ENCODE data around the gene SORCS1.

SORCS1 gene

DNA sequence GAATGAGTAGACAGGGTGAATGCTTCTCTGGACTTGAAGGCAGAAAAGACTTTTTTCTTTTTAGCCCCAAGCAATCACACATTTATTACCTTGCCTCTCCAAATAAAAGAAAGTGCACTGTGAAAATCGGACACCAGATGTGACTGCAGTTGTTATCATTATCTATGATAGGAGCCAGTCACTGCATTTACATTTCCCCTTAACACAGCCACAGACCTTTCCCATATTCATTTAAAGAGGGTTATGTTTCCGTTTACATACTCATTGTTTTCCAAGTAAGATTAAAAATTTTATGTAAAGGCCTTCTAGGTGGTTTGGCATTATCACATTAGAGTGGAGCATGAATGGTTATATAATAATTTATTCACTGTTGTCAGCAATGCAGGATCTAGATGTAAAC lies 586.8 kb downstream of the SORCS1 start:
- Histone ChIP-seq H3K27ac (ENCODE audit: low read length) (no peak overlapping the region), H3K4me1 (ENCODE audit: control insufficient read depth, low read depth, low read length) (peaks cover 14% of the 10 kb centered on the region), H3K36me3 (ENCODE audit: control insufficient read depth, low read depth, low read length) (no peaks in the 10 kb centered on the region), H3K4me3 (ENCODE audit: low read length) (no peak overlapping the region), H3K27me3 (ENCODE audit: control insufficient read depth, insufficient read depth, low read length) (no peaks in the 10 kb centered on the region), H3K9ac (ENCODE audit: low read length) (no peak overlapping the region), H3K9me3 (ENCODE audit: control insufficient read depth, low read depth, low read length) (no peaks in the 10 kb centered on the region)

DNA sequence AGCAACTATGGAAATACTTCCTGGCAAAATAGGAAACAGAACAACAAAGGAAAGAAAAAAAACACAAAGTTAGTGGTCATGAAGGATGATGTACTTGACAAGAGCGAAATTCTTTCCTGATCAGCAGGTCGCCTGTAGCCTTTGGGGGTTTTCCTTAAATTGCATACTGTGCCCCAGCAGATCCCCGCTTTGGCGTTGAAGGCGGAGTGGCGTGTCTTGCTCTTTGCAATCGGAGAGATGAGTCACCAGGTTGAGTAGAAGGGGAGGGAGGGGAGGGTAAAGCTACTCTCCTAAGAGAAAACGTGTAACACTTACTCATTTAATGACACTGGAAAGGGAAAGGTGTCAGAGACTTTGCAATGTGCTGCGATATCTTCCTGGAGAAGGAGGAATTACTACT lies 587.2 kb downstream of the SORCS1 start:
- Histone ChIP-seq H3K9me3 (ENCODE audit: control insufficient read depth, low read depth, low read length) (no peaks in the 10 kb centered on the region), H3K36me3 (ENCODE audit: control insufficient read depth, low read depth, low read length) (no peaks in the 10 kb centered on the region), H3K27me3 (ENCODE audit: control insufficient read depth, insufficient read depth, low read length) (no peaks in the 10 kb centered on the region), H3K9ac (ENCODE audit: low read length) (no peak overlapping the region), H3K27ac (ENCODE audit: low read length) (no peak overlapping the region), H3K4me3 (ENCODE audit: low read length) (no peak overlapping the region), H3K4me1 (ENCODE audit: control insufficient read depth, low read depth, low read length) (peaks cover 14% of the 10 kb centered on the region)

DNA sequence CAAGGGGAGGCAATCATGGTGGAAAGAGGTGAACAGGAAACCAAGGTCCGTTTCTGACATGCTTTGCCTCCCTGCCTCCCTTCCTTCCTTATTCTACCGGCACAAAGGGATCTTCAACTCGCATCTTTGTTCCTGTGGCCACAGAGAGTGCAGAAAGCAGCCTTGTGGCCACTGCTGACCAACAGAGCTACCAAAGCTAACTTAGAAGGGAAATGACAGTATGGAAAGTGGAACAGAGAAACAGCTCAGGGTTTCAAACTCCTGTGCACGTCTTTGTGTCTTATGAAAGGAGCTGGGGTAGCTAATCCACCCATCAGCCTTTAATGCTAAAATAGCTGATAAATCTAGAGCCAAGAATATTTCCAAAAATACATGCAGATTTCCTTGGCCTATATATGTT lies 588.0 kb downstream of the SORCS1 start:
- Histone ChIP-seq H3K4me3 (ENCODE audit: low read length) (no peak overlapping the region), H3K9me3 (ENCODE audit: control insufficient read depth, low read depth, low read length) (no peaks in the 10 kb centered on the region), H3K36me3 (ENCODE audit: control insufficient read depth, low read depth, low read length) (no peaks in the 10 kb centered on the region), H3K4me1 (ENCODE audit: control insufficient read depth, low read depth, low read length) (peaks cover 14% of the 10 kb centered on the region), H3K27ac (ENCODE audit: low read length) (no peak overlapping the region), H3K27me3 (ENCODE audit: control insufficient read depth, insufficient read depth, low read length) (no peaks in the 10 kb centered on the region), H3K9ac (ENCODE audit: low read length) (no peak overlapping the region)

DNA sequence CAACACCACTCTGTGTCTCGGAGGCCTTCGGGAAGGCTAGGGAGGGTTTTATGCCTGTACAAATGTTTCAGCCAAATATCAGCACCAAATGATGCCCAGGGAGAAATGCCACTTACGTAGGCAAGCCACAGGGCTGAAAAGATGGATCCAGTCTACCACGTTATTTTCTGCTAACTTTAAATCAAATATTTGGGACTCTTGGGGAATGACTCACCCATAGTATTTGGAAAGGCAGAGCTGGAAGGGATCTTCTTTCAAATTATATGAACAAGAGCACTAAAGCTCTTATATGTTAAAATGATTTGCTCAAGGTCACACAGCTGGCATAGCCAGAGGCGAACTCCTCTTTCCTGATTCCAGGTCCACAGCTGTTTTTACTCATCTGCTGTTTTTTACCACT lies 591.4 kb downstream of the SORCS1 start:
- no peaks in the 10 kb centered on the region for H3K27me3 ChIP-seq (ENCODE audit: control insufficient read depth, insufficient read depth, low read length)
- H3K9me3 ChIP-seq (ENCODE audit: control insufficient read depth, low read depth, low read length), result no peaks in the 10 kb centered on the region
- no peak overlapping the region for H3K4me3 ChIP-seq (ENCODE audit: low read length)
- H3K9ac ChIP-seq (ENCODE audit: low read length), result no peak overlapping the region
- H3K4me1 ChIP-seq (ENCODE audit: control insufficient read depth, low read depth, low read length), result peaks cover 14% of the 10 kb centered on the region
- no peak overlapping the region for H3K27ac ChIP-seq (ENCODE audit: low read length)
- no peaks in the 10 kb centered on the region for H3K36me3 ChIP-seq (ENCODE audit: control insufficient read depth, low read depth, low read length)

DNA sequence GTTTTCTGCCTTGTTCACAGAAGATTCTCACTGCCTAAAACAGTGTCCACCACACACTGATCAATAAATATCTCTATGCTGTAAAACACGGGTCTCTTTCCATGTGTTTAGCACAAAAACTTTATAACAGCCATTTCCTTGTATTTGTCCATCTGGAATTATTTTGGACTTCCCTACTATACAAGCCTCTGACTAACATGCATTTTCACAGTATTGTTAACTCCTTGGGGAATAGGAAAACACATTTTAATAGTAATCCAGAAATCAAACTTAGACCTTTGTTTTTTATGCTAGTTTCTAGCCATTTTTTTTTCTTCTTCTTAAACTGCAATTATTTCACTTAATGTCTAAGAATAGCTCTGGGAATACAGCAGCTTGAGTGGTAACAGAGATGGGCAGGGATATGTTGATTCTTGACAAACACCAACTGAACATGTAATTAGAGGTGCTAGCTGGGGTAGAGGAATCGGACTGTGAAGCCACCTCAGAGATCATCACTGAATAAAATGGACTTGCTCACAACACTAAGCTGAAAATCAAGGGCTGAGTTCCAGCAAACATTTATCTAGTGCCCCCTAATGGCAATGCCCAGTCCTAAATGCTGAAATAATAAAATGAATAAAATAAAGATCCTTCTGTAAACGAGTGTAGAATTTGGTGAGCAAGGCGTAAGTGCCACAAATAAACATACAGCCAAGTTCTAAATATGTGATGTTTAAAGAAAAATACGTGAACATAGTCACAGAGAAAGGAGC lies 593.1 kb downstream of the SORCS1 start:
- H3K27ac ChIP-seq (ENCODE audit: low read length), result no peak overlapping the region

DNA sequence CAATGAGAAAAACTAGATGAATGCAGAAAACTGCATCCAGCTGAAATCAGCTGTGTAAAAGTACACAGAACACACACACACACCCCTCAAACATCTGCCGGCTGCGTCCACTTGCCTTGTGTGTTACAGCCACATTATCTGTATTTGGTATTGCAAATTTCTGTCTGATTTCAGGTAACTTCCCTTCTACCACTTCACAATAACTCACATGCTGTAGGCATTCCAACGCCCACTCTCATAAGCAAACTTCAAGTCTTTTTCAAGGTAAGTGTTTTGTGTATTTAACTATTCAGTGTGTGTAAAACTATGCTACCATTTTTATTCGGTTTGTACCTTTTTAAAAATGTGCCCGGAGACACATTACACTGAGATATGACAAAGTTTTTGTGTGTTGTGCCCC lies 594.2 kb downstream of the SORCS1 start:
- Histone ChIP-seq H3K4me1 (ENCODE audit: control insufficient read depth, low read depth, low read length) (no peaks in the 10 kb centered on the region), H3K9me3 (ENCODE audit: control insufficient read depth, low read depth, low read length) (no peaks in the 10 kb centered on the region), H3K36me3 (ENCODE audit: control insufficient read depth, low read depth, low read length) (no peaks in the 10 kb centered on the region), H3K27ac (ENCODE audit: low read length) (no peak overlapping the region), H3K9ac (ENCODE audit: low read length) (no peak overlapping the region), H3K27me3 (ENCODE audit: control insufficient read depth, insufficient read depth, low read length) (no peaks in the 10 kb centered on the region), H3K4me3 (ENCODE audit: low read length) (no peak overlapping the region)

More for the DNA sequence above, 593.1 kb downstream of the SORCS1 start:
- Histone ChIP-seq H3K4me3 (ENCODE audit: low read length) (no peak overlapping the region), H3K36me3 (ENCODE audit: control insufficient read depth, low read depth, low read length) (no peaks in the 10 kb centered on the region), H3K27me3 (ENCODE audit: control insufficient read depth, insufficient read depth, low read length) (no peaks in the 10 kb centered on the region), H3K4me1 (ENCODE audit: control insufficient read depth, low read depth, low read length) (peaks cover 1% of the 10 kb centered on the region), H3K9ac (ENCODE audit: low read length) (no peak overlapping the region), H3K9me3 (ENCODE audit: control insufficient read depth, low read depth, low read length) (no peaks in the 10 kb centered on the region)

DNA sequence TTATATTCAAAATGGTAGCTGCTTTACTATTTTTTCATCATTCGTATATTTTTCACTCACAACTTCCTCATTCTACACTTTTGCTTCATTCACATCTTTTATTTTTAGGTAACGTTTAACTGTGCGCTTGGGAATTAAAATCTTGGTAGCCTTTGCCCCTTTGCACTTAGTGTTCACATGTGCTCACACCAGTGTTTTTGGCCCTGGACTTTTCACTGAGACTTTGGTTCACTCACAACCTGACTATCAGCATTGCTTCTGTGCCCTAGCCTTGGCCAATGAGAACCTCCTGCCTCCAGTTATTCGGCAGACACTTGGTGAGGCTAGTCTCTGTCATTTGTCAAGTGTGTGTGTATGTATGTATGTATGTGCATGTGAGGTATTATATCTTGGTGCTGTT lies 596.9 kb downstream of the SORCS1 start:
- Histone ChIP-seq H3K9me3 (ENCODE audit: control insufficient read depth, low read depth, low read length) (no peaks in the 10 kb centered on the region), H3K27ac (ENCODE audit: low read length) (no peak overlapping the region), H3K4me1 (ENCODE audit: control insufficient read depth, low read depth, low read length) (peaks cover 11% of the 10 kb centered on the region), H3K36me3 (ENCODE audit: control insufficient read depth, low read depth, low read length) (no peaks in the 10 kb centered on the region), H3K9ac (ENCODE audit: low read length) (no peak overlapping the region), H3K4me3 (ENCODE audit: low read length) (no peak overlapping the region), H3K27me3 (ENCODE audit: control insufficient read depth, insufficient read depth, low read length) (no peaks in the 10 kb centered on the region)

DNA sequence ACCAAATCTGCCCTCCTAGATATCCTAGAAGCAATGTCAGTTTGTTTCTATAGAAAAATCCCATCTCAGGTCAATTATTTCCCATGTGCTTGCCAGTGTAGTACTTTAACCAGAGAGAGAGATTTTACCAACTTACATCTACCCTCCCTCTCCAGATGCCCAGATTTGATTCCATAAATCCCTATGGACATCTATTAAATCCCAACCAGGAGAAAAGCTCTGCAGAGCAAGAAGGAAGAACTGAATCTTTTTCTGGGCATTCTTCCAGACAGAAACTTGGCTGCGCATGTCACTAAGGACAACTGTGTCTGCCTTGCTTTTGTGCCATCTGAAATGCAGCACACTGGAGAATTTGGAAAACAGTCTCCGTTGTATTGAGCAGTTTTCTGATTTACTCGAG lies 597.6 kb downstream of the SORCS1 start:
- no peak overlapping the region for H3K27ac ChIP-seq (ENCODE audit: low read length)
- H3K9me3 ChIP-seq (ENCODE audit: control insufficient read depth, low read depth, low read length), result no peaks in the 10 kb centered on the region
- H3K4me3 ChIP-seq (ENCODE audit: low read length), result no peak overlapping the region
- H3K27me3 ChIP-seq (ENCODE audit: control insufficient read depth, insufficient read depth, low read length), result no peaks in the 10 kb centered on the region
- no peaks in the 10 kb centered on the region for H3K36me3 ChIP-seq (ENCODE audit: control insufficient read depth, low read depth, low read length)
- peaks cover 11% of the 10 kb centered on the region for H3K4me1 ChIP-seq (ENCODE audit: control insufficient read depth, low read depth, low read length)
- H3K9ac ChIP-seq (ENCODE audit: low read length), result no peak overlapping the region

DNA sequence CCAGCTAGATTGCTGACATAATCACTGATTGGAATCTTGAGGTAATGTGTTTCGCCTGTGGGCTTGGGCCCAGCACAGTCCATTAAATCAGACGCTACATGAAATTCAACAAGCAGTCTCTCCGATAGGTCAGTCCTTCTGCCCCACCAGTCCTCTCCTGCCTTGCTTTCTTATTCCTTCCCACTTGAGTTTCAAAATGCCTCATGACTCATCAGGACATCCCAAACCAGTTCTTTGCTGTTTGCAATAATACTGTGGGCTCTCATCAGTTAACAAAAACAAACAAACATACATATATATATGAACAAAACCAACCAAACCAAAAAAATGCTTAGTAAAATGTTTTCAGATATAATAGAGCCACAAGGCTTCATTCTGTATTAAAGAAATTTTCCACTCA lies 599.0 kb downstream of the SORCS1 start:
- Histone ChIP-seq H3K27me3 (ENCODE audit: control insufficient read depth, insufficient read depth, low read length) (no peaks in the 10 kb centered on the region), H3K27ac (ENCODE audit: low read length) (no peak overlapping the region), H3K4me3 (ENCODE audit: low read length) (no peak overlapping the region), H3K4me1 (ENCODE audit: control insufficient read depth, low read depth, low read length) (peaks cover 11% of the 10 kb centered on the region), H3K9me3 (ENCODE audit: control insufficient read depth, low read depth, low read length) (no peaks in the 10 kb centered on the region), H3K36me3 (ENCODE audit: control insufficient read depth, low read depth, low read length) (no peaks in the 10 kb centered on the region), H3K9ac (ENCODE audit: low read length) (no peak overlapping the region)

DNA sequence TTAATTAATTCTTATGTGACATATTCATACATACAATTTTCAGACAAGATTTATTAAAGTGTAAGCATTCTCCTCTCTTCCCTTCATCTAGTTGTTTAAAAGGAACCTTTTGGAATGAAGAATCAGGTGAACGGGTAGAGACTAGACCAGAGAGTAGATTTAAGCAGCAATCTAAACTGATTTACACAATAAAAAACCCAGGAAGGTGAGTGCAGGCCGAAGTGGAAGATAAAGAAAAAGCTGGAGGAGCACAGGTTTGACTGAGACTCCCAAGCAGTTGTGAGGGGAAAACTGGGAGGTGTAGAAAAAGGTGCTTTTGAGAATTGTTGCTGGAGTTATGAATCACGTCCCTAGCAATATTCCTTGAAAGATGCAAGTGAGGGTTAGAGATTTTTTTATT lies 601.1 kb downstream of the SORCS1 start:
- Histone ChIP-seq H3K27ac (ENCODE audit: low read length) (no peak overlapping the region), H3K36me3 (ENCODE audit: control insufficient read depth, low read depth, low read length) (no peaks in the 10 kb centered on the region), H3K4me1 (ENCODE audit: control insufficient read depth, low read depth, low read length) (peaks cover 11% of the 10 kb centered on the region), H3K9ac (ENCODE audit: low read length) (no peak overlapping the region), H3K27me3 (ENCODE audit: control insufficient read depth, insufficient read depth, low read length) (no peaks in the 10 kb centered on the region), H3K4me3 (ENCODE audit: low read length) (no peak overlapping the region), H3K9me3 (ENCODE audit: control insufficient read depth, low read depth, low read length) (no peaks in the 10 kb centered on the region)

DNA sequence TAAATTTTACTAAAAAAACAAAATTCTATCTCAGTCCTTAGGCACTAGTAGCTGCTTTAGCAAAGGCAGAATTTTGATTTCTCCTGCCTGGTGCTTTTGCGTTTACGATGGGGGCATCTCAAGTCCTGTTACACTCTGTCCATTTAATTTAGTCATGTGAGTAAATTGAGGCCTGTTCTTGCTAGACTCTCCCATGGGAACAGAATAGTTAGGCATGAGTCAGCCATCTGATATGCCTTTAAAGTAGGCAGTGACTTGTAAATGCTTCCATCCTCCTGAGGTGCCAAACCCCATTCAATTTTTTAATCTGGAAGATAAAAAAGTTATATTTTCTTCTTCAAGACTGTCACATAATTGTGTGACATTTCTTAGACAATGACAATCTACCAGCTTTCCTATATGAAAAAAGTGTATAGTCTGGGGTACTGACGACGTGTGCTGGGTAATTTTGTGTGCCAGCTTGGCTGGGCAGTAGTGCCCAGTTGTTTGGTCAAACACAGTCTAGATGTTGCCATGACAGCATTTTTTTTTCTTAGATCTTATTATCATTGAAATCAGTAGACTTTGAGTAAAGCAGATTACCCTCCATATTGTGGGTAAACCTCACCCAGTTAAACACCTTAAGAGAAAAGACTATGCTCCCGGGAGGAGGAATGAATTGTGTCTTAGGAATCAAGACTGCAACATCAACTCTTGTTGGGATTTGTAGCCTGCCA lies 603.4 kb downstream of the SORCS1 start:
- Histone ChIP-seq H3K4me3 (ENCODE audit: low read length) (no peak overlapping the region), H3K27me3 (ENCODE audit: control insufficient read depth, insufficient read depth, low read length) (no peaks in the 10 kb centered on the region), H3K9ac (ENCODE audit: low read length) (no peak overlapping the region), H3K4me1 (ENCODE audit: control insufficient read depth, low read depth, low read length) (peaks cover 11% of the 10 kb centered on the region), H3K9me3 (ENCODE audit: control insufficient read depth, low read depth, low read length) (no peaks in the 10 kb centered on the region), H3K27ac (ENCODE audit: low read length) (no peak overlapping the region), H3K36me3 (ENCODE audit: control insufficient read depth, low read depth, low read length) (no peaks in the 10 kb centered on the region)

DNA sequence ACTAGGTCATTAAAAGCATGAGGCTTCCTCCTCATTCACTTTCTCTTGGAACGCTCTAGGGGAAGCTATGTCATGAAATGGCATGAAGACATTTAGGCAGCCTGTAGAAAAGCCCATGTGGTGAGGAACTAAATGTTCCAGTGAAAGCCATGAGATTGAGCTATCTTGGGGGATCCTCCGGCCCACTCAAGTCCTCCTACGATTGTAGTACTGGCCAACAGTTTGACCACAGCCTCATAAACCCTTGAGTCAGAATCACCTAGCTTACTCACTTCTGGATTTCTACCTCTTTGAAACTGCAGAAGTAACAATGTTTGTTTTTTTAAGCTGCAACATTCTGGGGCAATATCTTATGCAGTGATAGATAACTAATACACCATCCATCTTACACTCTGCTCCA lies 605.1 kb downstream of the SORCS1 start:
- H3K9ac ChIP-seq (ENCODE audit: low read length), result no peak overlapping the region
- no peak overlapping the region for H3K4me3 ChIP-seq (ENCODE audit: low read length)
- H3K27ac ChIP-seq (ENCODE audit: low read length), result no peak overlapping the region
- peaks cover 8% of the 10 kb centered on the region for H3K4me1 ChIP-seq (ENCODE audit: control insufficient read depth, low read depth, low read length)
- H3K9me3 ChIP-seq (ENCODE audit: control insufficient read depth, low read depth, low read length), result no peaks in the 10 kb centered on the region
- H3K36me3 ChIP-seq (ENCODE audit: control insufficient read depth, low read depth, low read length), result no peaks in the 10 kb centered on the region
- H3K27me3 ChIP-seq (ENCODE audit: control insufficient read depth, insufficient read depth, low read length), result no peaks in the 10 kb centered on the region
